IMR-90 (cell line): ENCODE data around the gene HHATL. TPM values are rescaled to one million over a fixed set of nuclear protein-coding genes. Genes with fewer than 3 reads are reported as not detected.

ENCODE experiments used
- ATAC-seq: fragments of 200-7000 bp; cut with Tn5 transposase; 2 replicates; pipeline ENCODE4 v1.9.1; 2020; ENCODE audit warnings: low read depth, mild to moderate bottlenecking, moderate library complexity
- BruUV-seq: library from RNA; stranded (reverse); fragments of 400-500 nt; replicated peaks from 2 replicates; lab custom pipeline; 2021; lab: Mats Ljungman, UMichigan
- CTCF ChIA-PET: fragments of 300-600 bp; formaldehyde crosslinking; extraction: SDS; loops from one replicate; lab custom pipeline; 2021; ENCODE audit warnings: antibody characterized with exemption; lab: Yijun Ruan, JAX
- POLR2A ChIA-PET: fragments of 300-600 bp; sonication (Branson Sonifier 250); formaldehyde crosslinking; loops from one replicate; lab custom pipeline; 2022; ENCODE audit warnings: antibody characterized with exemption; ENCODE audit not compliant: unreplicated experiment; lab: Charles Lee
- DNase-seq: peaks from one replicate; pipeline ENCODE4 v3.0.0; 2013
- H2AFZ ChIP-seq: replicated peaks from 2 replicates; pipeline ENCODE3; 2013; ENCODE audit warnings: low read length, mild to moderate bottlenecking; ENCODE audit not compliant: poor library complexity
- H2AK5ac ChIP-seq: 2 replicates; pipeline ENCODE4 v1.6.1; 2013; ENCODE audit warnings: low read depth, low read length, inconsistent platforms
- H2AK9ac ChIP-seq: replicated peaks from 2 replicates; pipeline ENCODE3; 2013; ENCODE audit warnings: mild to moderate bottlenecking, low read depth, low read length, moderate library complexity; ENCODE audit not compliant: poor library complexity
- H2BK120ac ChIP-seq: 2 replicates; pipeline ENCODE4 v1.6.1; 2013; ENCODE audit warnings: low read depth, low read length, inconsistent platforms
- H2BK15ac ChIP-seq: 3 replicates; pipeline ENCODE4 v1.6.1; 2013; ENCODE audit warnings: low read depth, low read length, inconsistent platforms
- H2BK20ac ChIP-seq: 2 replicates; pipeline ENCODE4 v1.6.1; 2013; ENCODE audit warnings: low read depth, mild to moderate bottlenecking, inconsistent platforms, low read length, moderate library complexity
- H2BK5ac ChIP-seq: 2 replicates; pipeline ENCODE4 v1.6.1; 2013; ENCODE audit warnings: mild to moderate bottlenecking, low read depth, low read length, inconsistent platforms; ENCODE audit not compliant: poor library complexity, severe bottlenecking
- H3K14ac ChIP-seq: replicated peaks from 2 replicates; pipeline ENCODE4 v1.6.1; 2013; ENCODE audit warnings: low read depth, low read length, inconsistent platforms
- H3K18ac ChIP-seq: 2 replicates; pipeline ENCODE4 v1.6.1; 2013; ENCODE audit warnings: low read depth, low read length, control low read depth
- H3K23ac ChIP-seq: 2 replicates; pipeline ENCODE4 v1.6.1; 2013; ENCODE audit warnings: low read depth, low read length, inconsistent platforms
- H3K27ac ChIP-seq: 2 replicates; pipeline ENCODE4 v1.5.1; 2013; ENCODE audit warnings: mild to moderate bottlenecking, control low read depth, low read length; ENCODE audit not compliant: insufficient read depth
- H3K27me3 ChIP-seq: 2 replicates; pipeline ENCODE4 v1.6.1; 2013; ENCODE audit warnings: low read length; ENCODE audit not compliant: control insufficient read depth, insufficient read depth
- H3K36me3 ChIP-seq: 2 replicates; pipeline ENCODE4 v1.6.1; 2013; ENCODE audit warnings: low read length, mixed read lengths; ENCODE audit not compliant: control insufficient read depth, insufficient read depth
- H3K4ac ChIP-seq: 2 replicates; pipeline ENCODE4 v1.6.1; 2013; ENCODE audit warnings: low read depth, low read length, inconsistent platforms
- H3K4me1 ChIP-seq: 2 replicates; pipeline ENCODE4 v1.6.1; 2013; ENCODE audit warnings: low read length, mixed read lengths; ENCODE audit not compliant: control insufficient read depth, insufficient read depth
- H3K4me2 ChIP-seq: 2 replicates; pipeline ENCODE4 v1.6.1; 2013; ENCODE audit warnings: low read depth, mild to moderate bottlenecking, control low read depth, low read length, moderate library complexity
- H3K4me3 ChIP-seq: 2 replicates; pipeline ENCODE4 v1.5.1; 2013; ENCODE audit warnings: low read depth, mild to moderate bottlenecking, control low read depth, low read length, moderate library complexity; ENCODE audit not compliant: insufficient read depth
- H3K56ac ChIP-seq: 2 replicates; pipeline ENCODE4 v1.6.1; 2013; ENCODE audit warnings: low read length, inconsistent platforms; ENCODE audit not compliant: insufficient read depth; ENCODE audit errors: extremely low read depth
- H3K79me1 ChIP-seq, 2 experiments: 2 replicates each; pipeline ENCODE4 v1.6.1; 2013; ENCODE audit warnings: low read length in 2 of 2, inconsistent platforms in 1 of 2, low read depth in 1 of 2
- H3K9ac ChIP-seq: 2 replicates; pipeline ENCODE4 v1.6.1; 2013; ENCODE audit warnings: low read depth, low read length, control low read depth
- H3K9me1 ChIP-seq: 2 replicates; pipeline ENCODE4 v1.6.1; 2013; ENCODE audit warnings: low read length, inconsistent platforms; ENCODE audit not compliant: insufficient read depth
- H3K9me3 ChIP-seq: 2 replicates; pipeline ENCODE4 v1.6.1; 2013; ENCODE audit warnings: low read length; ENCODE audit not compliant: control insufficient read depth, insufficient read depth
- H4K20me1 ChIP-seq: 2 replicates; pipeline ENCODE4 v1.6.1; 2013; ENCODE audit warnings: low read length, inconsistent platforms; ENCODE audit not compliant: insufficient read depth
- H4K5ac ChIP-seq: 2 replicates; pipeline ENCODE4 v1.6.1; 2013; ENCODE audit warnings: mild to moderate bottlenecking, low read depth, low read length, control low read depth
- H4K8ac ChIP-seq, 2 experiments: 2 replicates each; pipeline ENCODE4 v1.6.1; 2013; ENCODE audit warnings: low read depth in 2 of 2, low read length in 2 of 2, control low read depth in 1 of 2, inconsistent platforms in 1 of 2
- H4K91ac ChIP-seq: 2 replicates; pipeline ENCODE4 v1.6.1; 2013; ENCODE audit warnings: low read depth, low read length, inconsistent platforms; ENCODE audit not compliant: insufficient read depth
- CHD1 ChIP-seq: IDR thresholded peaks from 2 replicates; pipeline ENCODE4 v1.6.1; 2012; ENCODE audit warnings: low read depth, low read length, improper control_type of control experiment
- MXI1 ChIP-seq: IDR thresholded peaks from 2 replicates; pipeline ENCODE4 v1.6.1; 2012; ENCODE audit warnings: low read depth, mild to moderate bottlenecking, low read length, moderate library complexity, borderline replicate concordance
- POLR2A ChIP-seq: IDR thresholded peaks from 2 replicates; pipeline ENCODE4 v1.6.1; 2012; ENCODE audit warnings: mild to moderate bottlenecking, low read depth, low read length
- SMC3 ChIP-seq: fragments of 150-350 bp; IDR thresholded peaks from 2 replicates; pipeline ENCODE4 v1.6.1; 2016; ENCODE audit warnings: low read depth, mild to moderate bottlenecking, antibody characterized with exemption, low read length, moderate library complexity
- dilution Hi-C: fragments of 300-500 bp; cut with HindIII; formaldehyde crosslinking; loops from one replicate; pipeline ENCODE4 v1.14.3; 2018; ENCODE audit warnings: low sequenced_read_pairs; ENCODE audit not compliant: unreplicated experiment
- in situ Hi-C: fragments of 300-500 bp; cut with MboI; formaldehyde crosslinking; loops from 3 replicates; pipeline ENCODE4 v1.14.3; 2019; ENCODE audit warnings: low sequenced_read_pairs, inconsistent platforms, mixed read lengths
- intact Hi-C: fragments of 100-400 bp; cut with micrococcal nuclease; formaldehyde crosslinking; loops from 2 replicates; pipeline ENCODE4 v1.10.0; 2022
- polyA plus RNA-seq, 3 experiments: library from polyadenylated mRNA; depleted of rRNA; stranded (reverse); fragments of >200 nt; gene quantifications; 2 replicates each; pipeline ENCODE4 v1.2.3, GENCODE V29; 2012; ENCODE audit warnings: low replicate concordance in 1 of 3
- total RNA-seq: library from RNA; depleted of rRNA; stranded (reverse); fragments of >200 nt; gene quantifications from 2 replicates; pipeline ENCODE4 v1.2.3, GENCODE V29; 2012

Gene HHATL
- total and polyA plus RNA-seq, 2 of the 4 experiments (the other 2 are of a cell fraction), result not detected

DNA sequence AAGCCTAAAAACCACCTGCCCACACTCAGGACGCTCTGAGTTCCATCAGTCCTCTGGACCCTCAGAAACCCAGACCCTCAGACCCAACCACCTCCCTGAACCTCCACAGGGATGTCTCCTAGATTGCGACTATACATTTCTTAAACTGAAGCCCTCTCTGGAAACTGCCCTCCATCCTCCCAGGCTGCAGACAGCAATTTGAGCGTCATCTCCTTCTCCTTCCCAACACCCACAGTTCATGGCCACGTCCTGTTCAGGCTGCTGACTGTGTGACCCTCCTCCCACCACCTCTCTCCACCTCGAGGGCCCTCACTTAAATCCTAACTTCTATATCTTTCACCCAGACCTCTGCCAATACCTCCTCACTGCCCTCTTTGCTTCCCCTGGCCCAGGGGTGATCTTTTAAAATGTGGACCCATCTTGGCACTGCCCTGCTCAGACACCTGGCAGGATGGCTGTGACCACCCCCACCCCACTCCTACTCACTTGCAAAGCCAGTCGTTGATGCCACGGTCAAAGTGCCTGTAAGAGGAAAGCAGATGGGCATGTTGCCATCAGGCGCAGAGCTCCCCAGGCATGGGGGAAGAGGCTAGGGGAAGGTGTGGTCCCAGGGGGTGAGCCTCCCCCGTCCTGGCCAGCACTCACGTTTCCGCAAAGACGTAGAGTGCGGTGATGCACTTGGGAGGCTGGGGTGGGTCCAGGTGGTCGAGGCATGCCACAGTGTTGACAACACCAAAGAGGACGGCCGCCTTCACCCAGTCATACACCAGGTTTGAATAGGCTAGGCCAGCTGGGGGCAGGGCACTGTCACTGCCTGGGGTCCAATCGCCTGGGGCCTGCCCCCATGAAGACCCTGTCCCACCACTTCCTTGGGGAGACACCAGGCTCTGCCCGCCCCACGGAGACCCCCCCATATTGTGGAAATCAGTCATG, 6.0 kb downstream of the HHATL start (continued):
- TF ChIP-seq MXI1, result no peak

GRCh38 chr3:42694366-42694765, 8.2 kb downstream of the HHATL start:
- ChIA-PET POLR2A (no interaction called here), CTCF (no interaction called here)
- Histone ChIP-seq H4K20me1 (no peaks in the 10 kb centered on the region; the same call in 1 of the 2 replicates), H3K14ac (no peak overlapping the region), H2BK120ac (no peak overlapping the region), H4K91ac (no peak overlapping the region), H4K8ac (no peak overlapping the region), H3K9me3 (no peaks in the 10 kb centered on the region), H3K23ac (no peak overlapping the region), H3K4me2 (no peak overlapping the region), H3K79me1 (no peaks in the 10 kb centered on the region), H2BK20ac (no peak overlapping the region), H3K27me3 (peaks cover 73% of the 10 kb centered on the region), H3K4me3 (no peak overlapping the region), H2BK5ac (no peak overlapping the region), H3K36me3 (no peaks in the 10 kb centered on the region), H2BK15ac (no peak overlapping the region), H2AK5ac (no peak overlapping the region), H2AK9ac (no peak overlapping the region), H3K4ac (no peak overlapping the region), H4K5ac (no peak overlapping the region), H2AFZ (no peak overlapping the region), H3K9ac (no peak overlapping the region), H3K4me1 (no peaks in the 10 kb centered on the region), H3K27ac (no peak overlapping the region), H3K56ac (no peak overlapping the region), H3K9me1 (no peaks in the 10 kb centered on the region), H3K18ac (no peak overlapping the region)
- intact Hi-C loops (no loop called here), in situ Hi-C loops (no loop called here), dilution Hi-C loops (no loop called here)
- no TSS peak for BruUV-seq
- ATAC-seq (no peak), DNase-seq (no peak)
- no peak for TF ChIP-seq CHD1
- TF ChIP-seq POLR2A, result no peak
- no peak for TF ChIP-seq SMC3
